H1 (cell line): ENCODE measurements around the gene ZRANB2.

ENCODE experiments used
- ATF2 ChIP-seq: IDR thresholded peaks from 2 replicates; pipeline ENCODE4 v1.6.1; 2012; ENCODE audit warnings: low read length, inconsistent platforms
- CEBPB ChIP-seq: IDR thresholded peaks from 2 replicates; pipeline ENCODE4 v1.6.1; 2012; ENCODE audit warnings: low read depth, low read length
- KDM5A ChIP-seq: fragments of 200-600 bp; IDR thresholded peaks from 2 replicates; pipeline ENCODE4 v1.7.1; 2012; ENCODE audit warnings: mild to moderate bottlenecking, low read length, inconsistent platforms, mixed read lengths
- RBBP5 ChIP-seq: IDR thresholded peaks from 2 replicates; pipeline ENCODE4 v1.7.1; 2012; ENCODE audit warnings: low read depth, mild to moderate bottlenecking, inconsistent platforms, low read length, moderate library complexity, borderline replicate concordance
- YY1 ChIP-seq: IDR thresholded peaks from 2 replicates; pipeline ENCODE4 v1.6.1; 2011; ENCODE audit warnings: low read depth, mild to moderate bottlenecking, low read length
- TF ChIP-seq, protein P1 (sequence below), 3 experiments: IDR thresholded peaks; 1 replicate in 2 of 3; 2 replicates in 1 of 3; pipeline versions ENCODE4 v1.5.1 to v1.6.1; 2011; ENCODE audit warnings: low read length in 3 of 3, mild to moderate bottlenecking in 3 of 3, inconsistent platforms in 2 of 3, low read depth in 1 of 3, moderate library complexity in 1 of 3; ENCODE audit not compliant: insufficient read depth in 1 of 3; ENCODE audit errors: control extremely low read depth in 1 of 3
- TF ChIP-seq, protein P2 (sequence below): IDR thresholded peaks from 2 replicates; pipeline ENCODE4 v1.6.1; 2011; ENCODE audit warnings: low read length, improper control_type of control experiment

- TF ChIP-seq, protein P1, sequence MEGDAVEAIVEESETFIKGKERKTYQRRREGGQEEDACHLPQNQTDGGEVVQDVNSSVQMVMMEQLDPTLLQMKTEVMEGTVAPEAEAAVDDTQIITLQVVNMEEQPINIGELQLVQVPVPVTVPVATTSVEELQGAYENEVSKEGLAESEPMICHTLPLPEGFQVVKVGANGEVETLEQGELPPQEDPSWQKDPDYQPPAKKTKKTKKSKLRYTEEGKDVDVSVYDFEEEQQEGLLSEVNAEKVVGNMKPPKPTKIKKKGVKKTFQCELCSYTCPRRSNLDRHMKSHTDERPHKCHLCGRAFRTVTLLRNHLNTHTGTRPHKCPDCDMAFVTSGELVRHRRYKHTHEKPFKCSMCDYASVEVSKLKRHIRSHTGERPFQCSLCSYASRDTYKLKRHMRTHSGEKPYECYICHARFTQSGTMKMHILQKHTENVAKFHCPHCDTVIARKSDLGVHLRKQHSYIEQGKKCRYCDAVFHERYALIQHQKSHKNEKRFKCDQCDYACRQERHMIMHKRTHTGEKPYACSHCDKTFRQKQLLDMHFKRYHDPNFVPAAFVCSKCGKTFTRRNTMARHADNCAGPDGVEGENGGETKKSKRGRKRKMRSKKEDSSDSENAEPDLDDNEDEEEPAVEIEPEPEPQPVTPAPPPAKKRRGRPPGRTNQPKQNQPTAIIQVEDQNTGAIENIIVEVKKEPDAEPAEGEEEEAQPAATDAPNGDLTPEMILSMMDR (IDR thresholded peaks at IDR 0.05; ENCODE audit: control extremely low read depth in 1 of 3, insufficient read depth in 1 of 3, low read depth in 1 of 3, low read length in 3 of 3) = no peak
- TF ChIP-seq, protein P2, sequence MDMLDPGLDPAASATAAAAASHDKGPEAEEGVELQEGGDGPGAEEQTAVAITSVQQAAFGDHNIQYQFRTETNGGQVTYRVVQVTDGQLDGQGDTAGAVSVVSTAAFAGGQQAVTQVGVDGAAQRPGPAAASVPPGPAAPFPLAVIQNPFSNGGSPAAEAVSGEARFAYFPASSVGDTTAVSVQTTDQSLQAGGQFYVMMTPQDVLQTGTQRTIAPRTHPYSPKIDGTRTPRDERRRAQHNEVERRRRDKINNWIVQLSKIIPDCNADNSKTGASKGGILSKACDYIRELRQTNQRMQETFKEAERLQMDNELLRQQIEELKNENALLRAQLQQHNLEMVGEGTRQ = no peak
- TF ChIP-seq ATF2 = no peak
- no peak for TF ChIP-seq YY1
- TF ChIP-seq RBBP5 = no peak
- no peak for TF ChIP-seq CEBPB
- no peak for TF ChIP-seq KDM5A
Observed at GRCh38 chr1:71033136-71033535, 47.7 kb downstream of the ZRANB2 start.
